Prostate gland (tissue), 2 donors: ENCODE results near the gene C3orf20.

Source experiments
- CTCF ChIP-seq, 4 experiments: fragments of 200-600 bp in 2 of 4; fragments of 450-650 bp in 2 of 4; sonication (generic) in 2 of 4; IDR thresholded peaks; 1 replicate in 3 of 4; 2 replicates in 1 of 4; pipeline ENCODE4 v1.5.1; 2016 to 2019; ENCODE audit warnings: antibody characterized with exemption in 4 of 4, mild to moderate bottlenecking in 2 of 4, moderate library complexity in 2 of 4
- POLR2AphosphoS5 ChIP-seq: sonication (generic); formaldehyde crosslinking; IDR thresholded peaks from one replicate; pipeline ENCODE4 v1.6.1; 2017; ENCODE audit warnings: antibody characterized with exemption

GRCh38 chr3:14761866-14762265 is 86.9 kb downstream of the C3orf20 start:
- TF ChIP-seq POLR2AphosphoS5 (no peak), CTCF (IDR thresholded peaks at IDR 0.05) (no peak)
